MM.1S (cell line): ENCODE measurements around the gene CDH2.

Experiments
- EZH2phosphoT487 ChIP-seq: fragments of 300-600 bp; sonication (generic); IDR thresholded peaks from 2 replicates; pipeline ENCODE4 v1.6.1; 2018; ENCODE audit warnings: antibody characterized with exemption, low read length
- TF ChIP-seq, protein P1 (sequence below): fragments of 300-600 bp; sonication (generic); IDR thresholded peaks from 2 replicates; pipeline ENCODE4 v1.5.1; 2016; ENCODE audit warnings: antibody characterized with exemption, low read length, mixed read lengths

- TF ChIP-seq, protein P1, sequence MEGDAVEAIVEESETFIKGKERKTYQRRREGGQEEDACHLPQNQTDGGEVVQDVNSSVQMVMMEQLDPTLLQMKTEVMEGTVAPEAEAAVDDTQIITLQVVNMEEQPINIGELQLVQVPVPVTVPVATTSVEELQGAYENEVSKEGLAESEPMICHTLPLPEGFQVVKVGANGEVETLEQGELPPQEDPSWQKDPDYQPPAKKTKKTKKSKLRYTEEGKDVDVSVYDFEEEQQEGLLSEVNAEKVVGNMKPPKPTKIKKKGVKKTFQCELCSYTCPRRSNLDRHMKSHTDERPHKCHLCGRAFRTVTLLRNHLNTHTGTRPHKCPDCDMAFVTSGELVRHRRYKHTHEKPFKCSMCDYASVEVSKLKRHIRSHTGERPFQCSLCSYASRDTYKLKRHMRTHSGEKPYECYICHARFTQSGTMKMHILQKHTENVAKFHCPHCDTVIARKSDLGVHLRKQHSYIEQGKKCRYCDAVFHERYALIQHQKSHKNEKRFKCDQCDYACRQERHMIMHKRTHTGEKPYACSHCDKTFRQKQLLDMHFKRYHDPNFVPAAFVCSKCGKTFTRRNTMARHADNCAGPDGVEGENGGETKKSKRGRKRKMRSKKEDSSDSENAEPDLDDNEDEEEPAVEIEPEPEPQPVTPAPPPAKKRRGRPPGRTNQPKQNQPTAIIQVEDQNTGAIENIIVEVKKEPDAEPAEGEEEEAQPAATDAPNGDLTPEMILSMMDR, result no peak
- TF ChIP-seq EZH2phosphoT487, result no peak
These were observed 16.3 kb upstream of the CDH2 start for GRCh38 chr18:28193177-28193778.
